Osteoblast (primary cell): ENCODE measurements around the gene AKAP6. TPM values are rescaled to one million over a fixed set of nuclear protein-coding genes. Genes with fewer than 3 reads are reported as not detected.

Experiments
- DNase-seq: peaks from one replicate; pipeline ENCODE4 v3.0.0; 2011; ENCODE audit warnings: low spot score, mixed read lengths; ENCODE audit not compliant: insufficient read length; ENCODE audit errors: missing footprints
- H2AFZ ChIP-seq: 2 replicates; pipeline ENCODE4 v1.6.0; 2011; ENCODE audit warnings: mild to moderate bottlenecking, low read length
- H3K27ac ChIP-seq: 2 replicates; pipeline ENCODE4 v1.5.1; 2011; ENCODE audit warnings: mild to moderate bottlenecking, low read depth, low read length, moderate library complexity
- H3K27me3 ChIP-seq: 2 replicates; pipeline ENCODE4 v1.6.0; 2012; ENCODE audit warnings: mild to moderate bottlenecking, control low read depth, inconsistent platforms, low read length, moderate library complexity; ENCODE audit not compliant: insufficient read depth
- H3K36me3 ChIP-seq: 2 replicates; pipeline ENCODE4 v1.5.1; 2011; ENCODE audit warnings: mild to moderate bottlenecking, low read length, control low read depth, moderate library complexity; ENCODE audit not compliant: insufficient read depth
- H3K4me1 ChIP-seq: 2 replicates; pipeline ENCODE4 v1.5.1; 2011; ENCODE audit warnings: mild to moderate bottlenecking, low read length, control low read depth, moderate library complexity; ENCODE audit not compliant: insufficient read depth
- H3K4me2 ChIP-seq: 2 replicates; pipeline ENCODE4 v1.6.0; 2011; ENCODE audit warnings: mild to moderate bottlenecking, low read length; ENCODE audit not compliant: insufficient read depth
- H3K4me3 ChIP-seq: fragments of 200-600 bp; sonication (generic); 3 replicates; pipeline ENCODE4 v1.5.1; 2012; ENCODE audit warnings: mild to moderate bottlenecking, low read length, inconsistent platforms; ENCODE audit not compliant: insufficient read depth
- H3K79me2 ChIP-seq: 2 replicates; pipeline ENCODE4 v1.6.0; 2012; ENCODE audit warnings: mild to moderate bottlenecking, low read length, control low read depth, inconsistent platforms; ENCODE audit not compliant: insufficient read depth
- H3K9me3 ChIP-seq: 2 replicates; pipeline ENCODE4 v1.5.1; 2011; ENCODE audit warnings: low read depth, low read length, control low read depth
- H4K20me1 ChIP-seq: 2 replicates; pipeline ENCODE4 v1.6.0; 2012; ENCODE audit warnings: mild to moderate bottlenecking, low read length, control low read depth; ENCODE audit not compliant: insufficient read depth
- total RNA-seq: library from RNA; depleted of rRNA; stranded (reverse); fragments of >200 nt; gene quantifications from 2 replicates; pipeline ENCODE4 v1.2.3, GENCODE V29; 2012
- TF ChIP-seq, protein P1 (sequence below): IDR thresholded peaks from 2 replicates; pipeline ENCODE4 v1.5.1; 2011; ENCODE audit warnings: mild to moderate bottlenecking, low read depth, low read length, moderate library complexity; ENCODE audit errors: extremely low read depth

The AKAP6 gene
- total RNA-seq, 1 donor = 2.2 TPM

DNA sequence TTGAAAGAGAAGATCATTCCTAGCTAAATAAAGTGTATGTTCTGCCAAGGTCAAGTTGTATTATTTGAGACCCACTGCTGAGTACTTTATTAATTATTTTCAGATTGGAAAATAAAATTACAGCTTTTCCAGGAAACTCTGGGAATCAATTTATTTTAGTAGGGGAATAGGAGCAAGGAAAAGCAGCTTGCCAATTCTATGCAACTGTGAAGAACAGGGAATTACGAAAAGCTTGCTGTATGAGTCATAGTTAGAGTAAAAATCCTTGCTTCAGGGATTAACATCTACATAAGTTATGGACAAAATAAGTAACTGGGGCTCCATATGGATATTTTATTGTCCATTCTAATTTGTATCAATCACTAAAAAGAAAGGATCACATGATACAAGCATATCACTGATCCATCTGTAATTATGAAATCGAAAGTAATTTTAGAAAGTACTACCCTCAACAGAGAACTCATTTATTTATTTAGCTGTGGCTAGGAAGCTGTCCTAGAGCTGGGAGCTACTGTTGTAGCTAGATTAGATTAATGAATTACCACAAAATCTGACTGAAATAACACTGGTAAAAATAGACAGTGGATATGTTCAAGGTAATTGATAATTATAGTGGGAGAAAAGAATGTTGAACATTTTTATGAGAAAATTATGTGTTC, 306.1 kb downstream of the AKAP6 start:
- Histone ChIP-seq H3K4me2 (peak overlapping the region; percentile 49), H3K36me3 (no peaks in the 10 kb centered on the region), H3K9me3 (no peaks in the 10 kb centered on the region), H3K27me3 (no peaks in the 10 kb centered on the region), H2AFZ (no peak overlapping the region), H3K4me1 (peaks cover 6% of the 10 kb centered on the region), H3K4me3 (no peak overlapping the region), H3K79me2 (no peaks in the 10 kb centered on the region), H3K27ac (no peak overlapping the region), H4K20me1 (no peaks in the 10 kb centered on the region)
- TF ChIP-seq, protein P1, sequence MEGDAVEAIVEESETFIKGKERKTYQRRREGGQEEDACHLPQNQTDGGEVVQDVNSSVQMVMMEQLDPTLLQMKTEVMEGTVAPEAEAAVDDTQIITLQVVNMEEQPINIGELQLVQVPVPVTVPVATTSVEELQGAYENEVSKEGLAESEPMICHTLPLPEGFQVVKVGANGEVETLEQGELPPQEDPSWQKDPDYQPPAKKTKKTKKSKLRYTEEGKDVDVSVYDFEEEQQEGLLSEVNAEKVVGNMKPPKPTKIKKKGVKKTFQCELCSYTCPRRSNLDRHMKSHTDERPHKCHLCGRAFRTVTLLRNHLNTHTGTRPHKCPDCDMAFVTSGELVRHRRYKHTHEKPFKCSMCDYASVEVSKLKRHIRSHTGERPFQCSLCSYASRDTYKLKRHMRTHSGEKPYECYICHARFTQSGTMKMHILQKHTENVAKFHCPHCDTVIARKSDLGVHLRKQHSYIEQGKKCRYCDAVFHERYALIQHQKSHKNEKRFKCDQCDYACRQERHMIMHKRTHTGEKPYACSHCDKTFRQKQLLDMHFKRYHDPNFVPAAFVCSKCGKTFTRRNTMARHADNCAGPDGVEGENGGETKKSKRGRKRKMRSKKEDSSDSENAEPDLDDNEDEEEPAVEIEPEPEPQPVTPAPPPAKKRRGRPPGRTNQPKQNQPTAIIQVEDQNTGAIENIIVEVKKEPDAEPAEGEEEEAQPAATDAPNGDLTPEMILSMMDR = no peak
- DNase-seq = no peak

DNA sequence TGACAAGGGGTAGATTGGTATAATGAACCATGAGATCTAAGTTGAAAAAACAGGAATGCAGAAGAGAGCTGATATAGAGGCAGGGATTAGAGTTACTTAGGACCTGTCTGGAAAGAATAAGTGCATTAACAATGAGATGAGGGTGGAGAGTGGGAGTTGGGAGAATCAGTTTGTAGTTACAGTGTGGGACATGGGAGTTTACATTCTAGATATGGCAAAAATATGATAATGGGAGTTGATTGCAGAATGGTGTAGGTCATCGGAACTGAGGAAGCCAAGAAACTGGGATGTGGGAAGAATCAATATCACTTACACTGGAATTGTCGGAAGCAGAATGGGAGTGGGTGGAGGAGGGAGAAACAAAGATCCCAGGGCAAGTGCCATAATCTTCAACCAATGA, 308.5 kb downstream of the AKAP6 start:
- Histone ChIP-seq H3K27me3 (no peaks in the 10 kb centered on the region), H4K20me1 (no peaks in the 10 kb centered on the region), H3K4me2 (no peak overlapping the region), H3K4me3 (no peak overlapping the region), H2AFZ (peak overlapping the region; percentile 45), H3K4me1 (peaks cover 6% of the 10 kb centered on the region), H3K36me3 (no peaks in the 10 kb centered on the region), H3K27ac (no peak overlapping the region), H3K9me3 (no peaks in the 10 kb centered on the region), H3K79me2 (no peaks in the 10 kb centered on the region)
- TF ChIP-seq, protein P1 = no peak
- no peak for DNase-seq

GRCh38 chr14:32639208-32639607, 310.1 kb downstream of the AKAP6 start:
- H3K27me3 ChIP-seq = no peaks in the 10 kb centered on the region
- no peak overlapping the region for H3K4me3 ChIP-seq
- TF ChIP-seq, protein P1 = no peak
- H4K20me1 ChIP-seq = no peaks in the 10 kb centered on the region
- no peak overlapping the region for H3K27ac ChIP-seq
- no peak overlapping the region for H3K4me2 ChIP-seq
- no peak overlapping the region for H2AFZ ChIP-seq
- H3K36me3 ChIP-seq = no peaks in the 10 kb centered on the region
- H3K4me1 ChIP-seq = peaks cover 6% of the 10 kb centered on the region
- no peaks in the 10 kb centered on the region for H3K79me2 ChIP-seq
- H3K9me3 ChIP-seq = no peaks in the 10 kb centered on the region
- no peak for DNase-seq

GRCh38 chr14:32645551-32645950, 316.5 kb downstream of the AKAP6 start:
- no peak overlapping the region for H3K4me3 ChIP-seq
- H3K9me3 ChIP-seq = no peaks in the 10 kb centered on the region
- H3K36me3 ChIP-seq = no peaks in the 10 kb centered on the region
- H3K4me1 ChIP-seq = no peaks in the 10 kb centered on the region
- H3K79me2 ChIP-seq = no peaks in the 10 kb centered on the region
- TF ChIP-seq, protein P1 = no peak
- no peak overlapping the region for H3K4me2 ChIP-seq
- no peak overlapping the region for H2AFZ ChIP-seq
- H4K20me1 ChIP-seq = no peaks in the 10 kb centered on the region
- no peak for DNase-seq
- H3K27ac ChIP-seq = no peak overlapping the region
- no peaks in the 10 kb centered on the region for H3K27me3 ChIP-seq
